Cortex of kidney (tissue), 1 donor: ENCODE data around the gene RFTN1.
"Not testable (repeated sequence)": the region's sequence is repeated elsewhere in the genome, so short reads cannot be mapped to it uniquely, and the experiment has no call there.

ENCODE experiments used
- DNase-seq: peaks from one replicate; lab custom pipeline; 2025; lab: John Stamatoyannopoulos, UW

The RFTN1 gene

GRCh38 chr3:16507578-16508242 is 5.8 kb downstream of the RFTN1 start:
- DNase-seq = no peak

- DNase-seq = no peak
These were observed 6.5 kb downstream of the RFTN1 start for GRCh38 chr3:16506884-16507577.

GRCh38 chr3:16506451-16506850 is 7.0 kb downstream of the RFTN1 start:
- DNase-seq = no peak

- DNase-seq = no peak
These were observed 8.8 kb downstream of the RFTN1 start for GRCh38 chr3:16504692-16505091.

GRCh38 chr3:16504242-16504641 is 9.3 kb downstream of the RFTN1 start:
- no peak for DNase-seq

- DNase-seq = no peak
These were observed 10.2 kb downstream of the RFTN1 start for GRCh38 chr3:16503191-16503776.

- DNase-seq = no peak
These were observed 11.1 kb downstream of the RFTN1 start for GRCh38 chr3:16502347-16502908.

- no peak for DNase-seq
These were observed 12.1 kb downstream of the RFTN1 start for GRCh38 chr3:16501376-16501775.

GRCh38 chr3:16500911-16501310 is 12.6 kb downstream of the RFTN1 start:
- DNase-seq = no peak

GRCh38 chr3:16500093-16500492 is 13.4 kb downstream of the RFTN1 start:
- DNase-seq = no peak

- no peak for DNase-seq
These were observed 14.1 kb downstream of the RFTN1 start for GRCh38 chr3:16499351-16499750.

GRCh38 chr3:16498130-16498890 is 15.2 kb downstream of the RFTN1 start:
- no peak for DNase-seq

- no peak for DNase-seq
These were observed 16.9 kb downstream of the RFTN1 start for GRCh38 chr3:16496408-16497222.

GRCh38 chr3:16496008-16496407 is 17.5 kb downstream of the RFTN1 start:
- no peak for DNase-seq

- DNase-seq = no peak
These were observed 18.6 kb downstream of the RFTN1 start for GRCh38 chr3:16494814-16495431.

GRCh38 chr3:16494094-16494493 is 19.4 kb downstream of the RFTN1 start:
- no peak for DNase-seq

GRCh38 chr3:16490062-16490619 is 23.4 kb downstream of the RFTN1 start:
- no peak for DNase-seq

GRCh38 chr3:16489326-16490061 is 24.0 kb downstream of the RFTN1 start:
- not testable (repeated sequence) for DNase-seq

GRCh38 chr3:16488637-16489036 is 24.9 kb downstream of the RFTN1 start:
- no peak for DNase-seq
